Measurements from ENCODE around the gene APOLD1.
"Not testable (repeated sequence)": the region's sequence is repeated elsewhere in the genome, so short reads cannot be mapped to it uniquely, and the experiment has no call there.

APOLD1 gene

GRCh38 chr12:12784911-12785814 is at the start of gene APOLD1:
Gene APOLD1, plus strand, starts transcription at chr12:12785659. Its CDS starts 33 bp downstream, at chr12:12785692.
- no peak for FAIRE-seq

GRCh38 chr12:12736759-12737676 is 48.4 kb upstream of the APOLD1 start:
- FAIRE-seq = peak; percentile 91

GRCh38 chr12:12738152-12738551 is 47.3 kb upstream of the APOLD1 start:
- FAIRE-seq = not testable (repeated sequence)

- FAIRE-seq = no peak
Observed at GRCh38 chr12:12741660-12742059, 43.8 kb upstream of the APOLD1 start.

GRCh38 chr12:12744546-12745305 is 40.7 kb upstream of the APOLD1 start:
- FAIRE-seq = no peak

GRCh38 chr12:12745576-12746211 is 39.8 kb upstream of the APOLD1 start:
- no peak for FAIRE-seq

GRCh38 chr12:12747278-12747677 is 38.2 kb upstream of the APOLD1 start:
- no peak for FAIRE-seq

- no peak for FAIRE-seq
Observed at GRCh38 chr12:12748044-12748443, 37.4 kb upstream of the APOLD1 start.

GRCh38 chr12:12749433-12749832 is 36.0 kb upstream of the APOLD1 start:
- no peak for FAIRE-seq

GRCh38 chr12:12755923-12756322 is 29.5 kb upstream of the APOLD1 start:
- FAIRE-seq = no peak

- FAIRE-seq = no peak
Observed at GRCh38 chr12:12757121-12757520, 28.3 kb upstream of the APOLD1 start.

GRCh38 chr12:12759234-12759915 is 26.1 kb upstream of the APOLD1 start:
- FAIRE-seq = no peak

- FAIRE-seq = no peak
Observed at GRCh38 chr12:12764824-12765223, 20.6 kb upstream of the APOLD1 start.

GRCh38 chr12:12770262-12770661 is 15.2 kb upstream of the APOLD1 start:
- no peak for FAIRE-seq

- no peak for FAIRE-seq
Observed at GRCh38 chr12:12774791-12775190, 10.7 kb upstream of the APOLD1 start.

GRCh38 chr12:12776261-12776660 is 9.2 kb upstream of the APOLD1 start:
- no peak for FAIRE-seq

- no peak for FAIRE-seq
Observed at GRCh38 chr12:12777092-12777491, 8.4 kb upstream of the APOLD1 start.

GRCh38 chr12:12779007-12779406 is 6.5 kb upstream of the APOLD1 start:
- no peak for FAIRE-seq

- FAIRE-seq = no peak
Observed at GRCh38 chr12:12779529-12779928, 5.9 kb upstream of the APOLD1 start.

GRCh38 chr12:12784116-12784515 is 1.3 kb upstream of the APOLD1 start:
- no peak for FAIRE-seq

- no peak for FAIRE-seq
Observed at GRCh38 chr12:12786351-12786705, 869 bp downstream of the APOLD1 start.
